ENCODE data around the gene MCRIP1. TPM values are rescaled to one million over a fixed set of nuclear protein-coding genes. Genes with fewer than 3 reads are reported as not detected.

The MCRIP1 gene
- total and polyA plus RNA-seq, 10 of the 15 experiments (the other 5 are each of a cell fraction or from before 2014, with no cell fraction given) = 0.31 to 54.4 (median 30.8) TPM

GRCh38 chr17:81871387-81872230, 38.5 kb upstream of the MCRIP1 start (continued):
- TF ChIP-seq NFYA (IDR thresholded peaks at IDR 0.05; ENCODE audit: borderline replicate concordance, low read depth, low read length) = no peak
- TF ChIP-seq RELB (IDR thresholded peaks at IDR 0.05; ENCODE audit: low read depth) = no peak

- intact Hi-C loops (cut with micrococcal nuclease; ENCODE audit: unreplicated experiment) (loop anchor here (5.0 kb wide), 1 partner anchor 56 kb away; the partner anchor contains the start of gene MAFG), in situ Hi-C loops (cut with MboI) (no loop called here)
- ChIA-PET CTCF (interaction anchor here (1.1 to 2.4 kb wide), 3 partner anchors 10 to 150 kb away, joined by 5 to 9 read pairs (median 7); partner anchors contain the start of gene P4HB), POLR2A (interaction anchor here (1.1 to 3.5 kb wide), 4 partner anchors 9 to 46 kb away, joined by 3 to 26 read pairs (median 6); partner anchors contain the start of genes ALYREF, ANAPC11, MCRIP1 and PPP1R27), RAD21 (ENCODE audit: unreplicated experiment) (interaction anchor here (1.1 kb wide), 1 partner anchor 10 kb away, joined by 4 read pairs; no protein-coding TSS in a partner anchor), SMC1A (ENCODE audit: uncharacterized antibody, unreplicated experiment) (no interaction called here)
- H3K9ac ChIP-seq (ENCODE audit: control insufficient read depth, insufficient read depth, low read length) = peak within 1 kb of the TSS; percentile 97
- DNase-seq (ENCODE audit: low read depth, low spot score) (no peak), ATAC-seq (peak; percentile 45), FAIRE-seq (no peak)
- H3K9me3 ChIP-seq (replicated peaks; ENCODE audit: control insufficient read depth, insufficient read depth, low read length) = no peaks in the 10 kb centered on the region
- 0 out of 2 replicates have a peak, but pooled peaks cover 3% of the 10 kb centered on the region for H4K20me1 ChIP-seq (ENCODE audit: control insufficient read depth, insufficient read depth)
- H2AFZ ChIP-seq (ENCODE audit: control insufficient read depth, low read depth, low read length) = peak within 1 kb of the TSS; percentile 69
- H3K4me1 ChIP-seq (ENCODE audit: control insufficient read depth, insufficient read depth, low read length) = 0 out of 2 replicates have a peak, but pooled peaks cover 8% of the 10 kb centered on the region
- H3K27ac ChIP-seq (ENCODE audit: control insufficient read depth, insufficient read depth) = peak within 1 kb of the TSS; percentile 98
- peaks cover 41% of the 10 kb centered on the region for H3K79me2 ChIP-seq (ENCODE audit: control insufficient read depth, insufficient read depth, low read length)
- WGBS (ENCODE audit: insufficient coverage, insufficient replicate concordance, low lambda C conversion rate, missing lambda C conversion rate) = under 1% methylated on average over 24 of the region's 64 CpGs
- no peaks in the 10 kb centered on the region for H3K27me3 ChIP-seq (replicated peaks in 1 of 2; ENCODE audit: control insufficient read depth in 2 of 2, insufficient read depth in 2 of 2, low read length in 1 of 2)
- peaks cover 0 to 23% of the 10 kb centered on the region in 2 experiments; a peak in 2 of 4 replicates for H3K36me3 ChIP-seq (ENCODE audit: control insufficient read depth in 2 of 2, insufficient read depth in 2 of 2, low read length in 1 of 2)
- peak within 1 kb of the TSS; percentile 95 for H3K4me3 ChIP-seq
- BruUV-seq (replicated peaks) = no TSS peak
- H3K4me2 ChIP-seq (ENCODE audit: control insufficient read depth, insufficient read depth) = peak within 1 kb of the TSS; percentile 96
- TF ChIP-seq MAX (IDR thresholded peaks at IDR 0.05; ENCODE audit: low read depth, low read length) (no peak), BCL11A (IDR thresholded peaks at IDR 0.05; ENCODE audit: low read depth, low read length) (no peak), SMAD5 (IDR thresholded peaks at IDR 0.05; ENCODE audit: low read depth) (0 out of 2 replicates have a peak, but pooled peaks have one; percentile 76), CREM (IDR thresholded peaks at IDR 0.05; ENCODE audit: low read depth) (peak; percentile 67; the same call in 1 of the 2 replicates), E4F1 (IDR thresholded peaks at IDR 0.05; ENCODE audit: borderline replicate concordance, partially characterized antibody) (no peak), NR2F1 (conservative IDR thresholded peaks at IDR 0.05) (no peak), ZBTB11 (CRISPR knock-in tag; IDR thresholded peaks at IDR 0.05) (no peak), POLR2AphosphoS5 (IDR thresholded peaks at IDR 0.05; ENCODE audit: low read length) (no peak), RCOR1 (conservative IDR thresholded peaks at IDR 0.05; ENCODE audit: low read depth, low read length) (no peak), KAT2A (conservative IDR thresholded peaks at IDR 0.05; ENCODE audit: control insufficient read depth, low read depth, low read length) (no peak), FOXM1 (IDR thresholded peaks at IDR 0.05; ENCODE audit: low read depth, low read length) (no peak)
Observed at GRCh38 chr17:81870981-81871386, 37.9 kb upstream of the MCRIP1 start, which contains the start of gene ARHGDIA. Gene ARHGDIA (minus strand): TSS chr17:81871337. CDS start chr17:81869930, 1,407 bp downstream.
